ENCODE results near the gene TBC1D9B.

TBC1D9B gene

DNA sequence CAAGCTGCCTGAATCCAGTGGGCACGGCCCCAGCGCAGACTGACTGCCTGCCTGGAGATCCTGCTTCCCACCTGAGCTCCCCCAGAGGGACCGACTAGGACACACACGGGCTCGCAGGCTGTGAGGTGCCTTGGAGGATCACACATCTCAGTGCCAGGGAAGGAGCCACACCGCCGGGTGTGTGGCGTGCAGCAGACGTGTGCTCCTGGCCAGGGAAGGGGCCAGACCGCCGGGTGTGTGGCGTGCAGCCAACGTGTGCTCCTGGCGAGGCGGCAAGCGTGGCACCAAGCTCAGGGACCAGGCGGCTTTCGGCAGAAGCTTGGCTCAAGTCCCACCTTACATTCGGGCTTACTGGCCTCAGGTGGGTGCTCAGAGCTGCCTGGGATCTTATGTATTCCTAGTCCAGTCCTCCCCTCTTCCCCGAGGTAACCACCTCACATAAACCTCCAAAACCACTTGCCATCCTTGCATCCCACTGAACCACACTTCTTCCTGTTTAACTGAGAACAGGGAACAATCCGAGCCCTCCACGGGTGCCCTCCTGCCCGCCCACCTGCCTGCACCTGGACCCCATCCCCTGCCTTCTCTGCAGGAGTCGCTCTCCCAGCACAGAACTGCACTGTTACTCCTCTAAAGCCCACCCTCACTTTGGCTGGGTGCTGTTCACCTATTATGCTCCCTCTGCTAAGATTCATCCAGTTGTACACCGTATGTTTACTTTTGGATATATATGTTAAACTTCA lies 26.7 kb downstream of the TBC1D9B start:
- no peaks in the 10 kb centered on the region for H3K27me3 ChIP-seq
- DNase-seq = no peak
- H3K36me3 ChIP-seq = peaks cover 34% of the 10 kb centered on the region
- peaks cover 12% of the 10 kb centered on the region for H3K9me3 ChIP-seq
- H3K4me3 ChIP-seq (ENCODE audit: low read depth, low read length) = no peak overlapping the region
- H3K4me1 ChIP-seq = no peaks in the 10 kb centered on the region
- TF ChIP-seq, protein P1, sequence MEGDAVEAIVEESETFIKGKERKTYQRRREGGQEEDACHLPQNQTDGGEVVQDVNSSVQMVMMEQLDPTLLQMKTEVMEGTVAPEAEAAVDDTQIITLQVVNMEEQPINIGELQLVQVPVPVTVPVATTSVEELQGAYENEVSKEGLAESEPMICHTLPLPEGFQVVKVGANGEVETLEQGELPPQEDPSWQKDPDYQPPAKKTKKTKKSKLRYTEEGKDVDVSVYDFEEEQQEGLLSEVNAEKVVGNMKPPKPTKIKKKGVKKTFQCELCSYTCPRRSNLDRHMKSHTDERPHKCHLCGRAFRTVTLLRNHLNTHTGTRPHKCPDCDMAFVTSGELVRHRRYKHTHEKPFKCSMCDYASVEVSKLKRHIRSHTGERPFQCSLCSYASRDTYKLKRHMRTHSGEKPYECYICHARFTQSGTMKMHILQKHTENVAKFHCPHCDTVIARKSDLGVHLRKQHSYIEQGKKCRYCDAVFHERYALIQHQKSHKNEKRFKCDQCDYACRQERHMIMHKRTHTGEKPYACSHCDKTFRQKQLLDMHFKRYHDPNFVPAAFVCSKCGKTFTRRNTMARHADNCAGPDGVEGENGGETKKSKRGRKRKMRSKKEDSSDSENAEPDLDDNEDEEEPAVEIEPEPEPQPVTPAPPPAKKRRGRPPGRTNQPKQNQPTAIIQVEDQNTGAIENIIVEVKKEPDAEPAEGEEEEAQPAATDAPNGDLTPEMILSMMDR (IDR thresholded peaks at IDR 0.05; ENCODE audit: low read depth, low read length) = no peak

DNA sequence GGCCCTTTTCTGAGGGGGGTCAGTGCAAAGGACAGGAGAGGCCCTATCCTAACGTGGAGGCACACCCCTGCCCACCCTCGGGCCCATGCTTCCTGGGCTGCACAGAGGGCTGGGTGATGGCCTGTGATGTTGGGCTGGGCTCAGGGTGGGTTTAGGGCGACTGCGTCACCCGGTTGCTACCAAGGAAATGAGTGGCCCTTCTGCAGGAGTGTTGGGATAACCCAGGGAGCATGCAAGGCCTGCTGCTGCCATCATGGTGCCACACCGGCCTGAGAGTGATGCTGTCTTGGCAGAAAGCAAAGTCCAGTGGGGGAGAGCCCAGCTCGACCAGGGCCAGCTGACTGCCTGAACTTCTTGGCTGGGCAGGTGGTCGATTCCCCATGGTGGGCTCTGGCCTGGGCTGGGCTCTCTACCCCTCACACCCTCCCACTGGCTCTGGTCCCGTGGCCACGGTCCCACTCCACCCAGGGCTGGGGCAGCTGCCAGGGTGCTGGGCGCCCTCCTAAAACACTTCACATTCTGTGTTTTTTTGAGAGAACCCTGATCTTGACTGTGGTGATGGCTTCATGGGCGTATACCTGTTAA lies 27.5 kb downstream of the TBC1D9B start:
- TF ChIP-seq, protein P1 (IDR thresholded peaks at IDR 0.05; ENCODE audit: low read depth, low read length) = no peak
- H3K36me3 ChIP-seq = peaks cover 32% of the 10 kb centered on the region
- H3K4me1 ChIP-seq = no peaks in the 10 kb centered on the region
- DNase-seq = no peak
- no peaks in the 10 kb centered on the region for H3K27me3 ChIP-seq
- no peak overlapping the region for H3K4me3 ChIP-seq (ENCODE audit: low read depth, low read length)
- H3K9me3 ChIP-seq = peaks cover 12% of the 10 kb centered on the region

DNA sequence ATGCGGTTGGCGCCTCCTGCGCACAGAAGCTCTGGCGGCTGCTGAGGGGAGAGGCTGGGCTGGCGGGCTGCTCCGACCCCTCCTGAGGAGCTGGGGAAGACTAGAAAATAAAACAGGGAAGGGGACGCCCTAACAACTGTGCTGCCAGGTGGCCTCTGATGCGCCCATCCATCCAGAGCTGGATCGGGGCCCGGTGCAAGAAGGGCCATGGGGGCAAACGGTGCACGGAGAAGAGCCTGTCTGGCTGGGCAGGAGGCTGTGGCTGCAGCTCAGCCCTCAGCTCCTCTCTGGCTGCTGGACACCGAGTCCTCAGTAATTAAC lies 28.0 kb downstream of the TBC1D9B start:
- no peak for DNase-seq
- H3K4me3 ChIP-seq (ENCODE audit: low read depth, low read length) = no peak overlapping the region
- peaks cover 34% of the 10 kb centered on the region for H3K36me3 ChIP-seq
- TF ChIP-seq, protein P1 (IDR thresholded peaks at IDR 0.05; ENCODE audit: low read depth, low read length) = no peak
- no peaks in the 10 kb centered on the region for H3K27me3 ChIP-seq
- no peaks in the 10 kb centered on the region for H3K4me1 ChIP-seq
- peaks cover 12% of the 10 kb centered on the region for H3K9me3 ChIP-seq

DNA sequence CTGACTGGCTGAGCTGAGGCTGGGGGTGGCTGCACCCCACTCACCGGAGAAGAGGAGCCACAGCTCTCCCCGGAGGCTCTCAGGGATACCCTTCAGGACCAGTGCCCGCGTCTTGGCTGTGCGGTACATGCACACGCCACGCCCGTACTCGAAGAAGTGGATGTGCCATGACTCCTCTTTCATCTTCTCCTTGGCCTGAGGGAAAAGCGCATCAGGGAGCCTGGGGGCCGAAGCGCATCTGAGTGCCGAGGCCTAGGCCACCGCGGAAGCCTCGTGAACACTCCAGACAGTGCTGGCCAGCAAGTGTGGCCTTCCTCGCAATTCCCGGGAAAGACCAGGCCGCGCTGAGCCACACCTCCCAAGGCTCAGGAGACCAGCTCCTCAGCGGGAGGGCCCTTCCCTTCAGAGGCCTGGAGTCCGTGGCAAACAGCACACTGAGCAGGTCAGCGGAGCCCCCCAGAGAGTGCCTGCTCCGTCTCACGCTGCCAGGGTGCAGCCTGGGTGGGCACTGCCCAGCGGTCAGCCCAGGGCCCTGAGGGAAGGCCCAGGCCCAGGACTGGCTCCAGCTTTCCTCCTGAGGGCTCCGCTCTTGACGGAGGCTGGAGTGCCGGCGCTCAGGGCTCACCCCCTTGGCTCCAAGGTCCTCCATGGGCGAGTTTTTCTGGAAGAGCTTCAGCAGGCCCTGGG lies 28.6 kb downstream of the TBC1D9B start:
- Histone ChIP-seq H3K36me3 (peaks cover 33% of the 10 kb centered on the region), H3K4me1 (no peaks in the 10 kb centered on the region), H3K27me3 (no peaks in the 10 kb centered on the region), H3K4me3 (ENCODE audit: low read depth, low read length) (no peak overlapping the region), H3K9me3 (peaks cover 12% of the 10 kb centered on the region)
- DNase-seq = no peak
- TF ChIP-seq, protein P1 (IDR thresholded peaks at IDR 0.05; ENCODE audit: low read depth, low read length) = no peak

DNA sequence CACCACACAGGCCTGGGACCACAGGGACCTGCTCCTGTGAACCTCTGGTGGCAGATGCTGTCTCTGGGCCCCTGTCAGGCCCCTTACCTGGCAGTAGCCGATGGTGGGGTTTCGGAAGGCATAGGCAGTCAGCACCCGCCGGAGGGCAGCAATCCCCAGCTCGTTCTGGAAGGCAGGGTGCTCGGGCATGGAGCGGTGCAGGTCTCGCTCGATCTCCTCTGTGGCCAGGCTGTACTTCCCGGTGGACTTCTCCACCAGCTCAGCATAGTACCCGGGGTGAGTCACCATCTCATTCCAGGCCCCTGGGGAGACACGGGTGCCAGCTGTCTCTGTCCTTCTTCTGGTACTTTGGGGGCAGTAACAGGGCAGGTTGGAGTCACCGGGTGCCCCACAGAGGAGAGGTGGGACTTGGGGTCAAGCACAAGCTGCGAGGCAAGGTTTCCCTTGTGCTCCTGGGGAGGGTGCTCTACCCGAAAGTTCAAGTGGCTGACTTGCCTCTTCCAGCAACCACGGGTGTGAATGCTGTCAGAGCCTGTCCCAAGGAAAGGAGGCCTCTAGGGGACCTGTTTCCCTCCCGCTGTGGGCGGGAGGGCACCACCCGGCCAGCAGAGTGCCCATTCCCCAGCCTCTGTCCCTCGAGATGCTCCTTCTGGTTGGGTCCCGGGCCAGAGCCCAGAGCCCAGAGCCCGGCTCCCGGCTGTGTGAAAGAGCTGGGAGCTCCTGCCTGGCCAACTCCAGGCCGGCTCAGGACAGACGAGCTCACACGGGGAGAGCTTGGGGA lies 29.3 kb downstream of the TBC1D9B start:
- H3K4me1 ChIP-seq = no peaks in the 10 kb centered on the region
- peaks cover 12% of the 10 kb centered on the region for H3K9me3 ChIP-seq
- no peaks in the 10 kb centered on the region for H3K27me3 ChIP-seq
- DNase-seq = no peak
- H3K4me3 ChIP-seq (ENCODE audit: low read depth, low read length) = no peak overlapping the region
- TF ChIP-seq, protein P1 (IDR thresholded peaks at IDR 0.05; ENCODE audit: low read depth, low read length) = no peak
- peaks cover 29% of the 10 kb centered on the region for H3K36me3 ChIP-seq
